Psoas muscle (tissue), 8 donors: ENCODE results near the gene PASK. TPM values are rescaled to one million over a fixed set of nuclear protein-coding genes. Genes with fewer than 3 reads are reported as not detected.
A peak's percentile ranks its signal among the peaks of the same experiment; 100 is the strongest.

Experiments
- ATAC-seq, 4 donors: fragments of 200-7000 bp; cut with Tn5 transposase; one replicate each; pipeline ENCODE4 v1.9.1; 2020; ENCODE audit warnings: moderate library complexity in 3 of 4, mild to moderate bottlenecking in 2 of 4
- DNase-seq, 2 donors: peaks; one replicate each; pipeline ENCODE4 v3.0.0-alpha.2; 2020
- H3K27ac ChIP-seq: fragments of 200-600 bp; one replicate; pipeline ENCODE4 v1.8.0; 2022
- H3K27me3 ChIP-seq, 3 donors: fragments of 200-600 bp in 1 of 3; one replicate each; pipeline versions ENCODE4 v1.6.1 to v1.8.0; 2013 to 2022; ENCODE audit warnings: low read length in 2 of 3, mild to moderate bottlenecking in 2 of 3, moderate library complexity in 1 of 3; ENCODE audit not compliant: insufficient read depth in 3 of 3
- H3K36me3 ChIP-seq, 2 donors: fragments of 200-600 bp in 1 of 2; one replicate each; pipeline versions ENCODE4 v1.6.1 to v1.8.0; 2013 to 2022; ENCODE audit warnings: low read depth in 1 of 2, mild to moderate bottlenecking in 1 of 2, moderate library complexity in 1 of 2; ENCODE audit not compliant: insufficient read depth in 1 of 2
- H3K4me1 ChIP-seq: fragments of 200-600 bp; one replicate; pipeline ENCODE4 v1.8.0; 2022
- H3K4me3 ChIP-seq: fragments of 200-600 bp; one replicate; pipeline ENCODE4 v1.8.0; 2022; ENCODE audit warnings: mild to moderate bottlenecking
- H3K9me3 ChIP-seq: fragments of 200-600 bp; one replicate; pipeline ENCODE4 v1.8.0; 2022
- WGBS, 3 donors: extraction: QIAGEN DNeasy Blood & Tissue Kit; methylation state at CpG; one replicate each; pipeline versions ENCODE4 v1.1.6 to v1.1.7; 2013; 5-methylcytosine and 5-hydroxymethylcytosine counted together
- intact Hi-C, 2 donors: fragments of 100-400 bp; cut with DNase I; formaldehyde crosslinking; loops; one replicate each; pipeline versions ENCODE4 v1.11.0 to v1.14.2; 2022
- polyA plus RNA-seq, 3 donors: library from polyadenylated mRNA; stranded (reverse); fragments of 200-250 nt; gene quantifications; one replicate each; pipeline ENCODE4 v1.2.3, GENCODE V29; 2013
- total RNA-seq, 4 donors: library from RNA; stranded (reverse); fragmentation: NEBNext Ultra II Directional in 2 of 4; extraction: Animal tissue kit (Norgen Biotek cat#: 25700) in 2 of 4; gene quantifications; one replicate each; pipeline versions ENCODE4 v1.2.1 to v1.2.4, GENCODE V29; 2021 to 2023
- TF ChIP-seq, protein P1 (sequence below): fragments of 200-600 bp; IDR thresholded peaks from one replicate; pipeline ENCODE4 v1.8.0; 2022; ENCODE audit warnings: antibody characterized with exemption
- donor health status: healthy with polysubstance abuse.
- donor health status: DM: no; HTN: no; CAD: no; lungs with moderate emphysema.
- donor health status: Bipolar disorder and iron deficiency.
- donor health status: healthy.
- donor health status: DM: yes; HTN: yes; CAD: no.
- donor health status: DM: no; HTN: no; CAD: no.
- donor health status: DM: no; HTN: no; CAD: no.
- donor health status: DM: yes; HTN: yes; CAD: no.

The PASK gene
- total and polyA plus RNA-seq, 7 donors, result 0.41 to 1.9 (median 0.95) TPM

- 0% methylated on average over 22 to 23 of the region's 23 CpGs for WGBS, 3 donors
- H3K27ac ChIP-seq, result peak overlapping the region; percentile 89
- intact Hi-C loops, result loop anchor here in 1 of 2 donors (5.0 kb wide), 1 partner anchor 42 kb away; no protein-coding TSS in a partner anchor
- no peaks in the 10 kb centered on the region for H3K9me3 ChIP-seq
- DNase-seq, result no peak
- TF ChIP-seq, protein P1, sequence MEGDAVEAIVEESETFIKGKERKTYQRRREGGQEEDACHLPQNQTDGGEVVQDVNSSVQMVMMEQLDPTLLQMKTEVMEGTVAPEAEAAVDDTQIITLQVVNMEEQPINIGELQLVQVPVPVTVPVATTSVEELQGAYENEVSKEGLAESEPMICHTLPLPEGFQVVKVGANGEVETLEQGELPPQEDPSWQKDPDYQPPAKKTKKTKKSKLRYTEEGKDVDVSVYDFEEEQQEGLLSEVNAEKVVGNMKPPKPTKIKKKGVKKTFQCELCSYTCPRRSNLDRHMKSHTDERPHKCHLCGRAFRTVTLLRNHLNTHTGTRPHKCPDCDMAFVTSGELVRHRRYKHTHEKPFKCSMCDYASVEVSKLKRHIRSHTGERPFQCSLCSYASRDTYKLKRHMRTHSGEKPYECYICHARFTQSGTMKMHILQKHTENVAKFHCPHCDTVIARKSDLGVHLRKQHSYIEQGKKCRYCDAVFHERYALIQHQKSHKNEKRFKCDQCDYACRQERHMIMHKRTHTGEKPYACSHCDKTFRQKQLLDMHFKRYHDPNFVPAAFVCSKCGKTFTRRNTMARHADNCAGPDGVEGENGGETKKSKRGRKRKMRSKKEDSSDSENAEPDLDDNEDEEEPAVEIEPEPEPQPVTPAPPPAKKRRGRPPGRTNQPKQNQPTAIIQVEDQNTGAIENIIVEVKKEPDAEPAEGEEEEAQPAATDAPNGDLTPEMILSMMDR, result no peak
- peaks cover 0 to 10% of the 10 kb centered on the region in 2 donors for H3K36me3 ChIP-seq
- ATAC-seq, result peak; percentile 11 to 41 (median 14)
- peaks cover 14% of the 10 kb centered on the region for H3K4me1 ChIP-seq
- peaks cover 0 to 4% (median 0%) of the 10 kb centered on the region in 3 donors for H3K27me3 ChIP-seq
- peak overlapping the region; percentile 96 for H3K4me3 ChIP-seq
Measured at GRCh38 chr2:241149675-241149924, 328 bp upstream of the PASK start.

DNA sequence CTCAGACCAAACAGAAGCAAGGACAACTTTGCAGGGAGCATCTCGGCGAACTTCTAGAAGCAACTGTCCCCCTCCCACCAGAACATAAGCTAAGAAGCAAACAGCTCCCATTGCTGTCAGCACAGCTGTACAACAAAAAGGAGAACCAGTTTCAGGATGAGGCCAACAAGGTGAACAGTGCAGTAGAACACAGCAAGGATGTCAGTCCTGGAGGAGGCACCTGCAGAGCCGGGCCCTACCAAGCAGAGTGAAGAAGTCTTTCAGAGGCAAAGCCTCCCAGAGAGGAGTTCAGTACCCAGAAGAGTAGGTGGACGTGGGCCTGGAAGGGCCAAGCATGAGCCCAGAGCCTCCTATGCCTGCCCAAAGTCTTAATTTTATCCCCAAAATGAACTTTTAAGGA lies 1.0 kb downstream of the PASK start:
- Histone ChIP-seq H3K27ac (no peak overlapping the region), H3K36me3 (no peaks in the 10 kb centered on the region), H3K4me3 (peak overlapping the region; percentile 96), H3K27me3 (peaks cover 0 to 4% (median 0%) of the 10 kb centered on the region in 3 donors), H3K4me1 (peaks cover 14% of the 10 kb centered on the region), H3K9me3 (no peaks in the 10 kb centered on the region)
- intact Hi-C loops, result loop anchor here in 1 of 2 donors (5.0 kb wide), 1 partner anchor 41 kb away; no protein-coding TSS in a partner anchor
- ATAC-seq (no peak), DNase-seq (peak in 1 of 2 donors; percentile 4)
- TF ChIP-seq, protein P1, result no peak
- 87 to 92% (median 90%) methylated on average over 4 of the region's 4 CpGs for WGBS, 3 donors

DNA sequence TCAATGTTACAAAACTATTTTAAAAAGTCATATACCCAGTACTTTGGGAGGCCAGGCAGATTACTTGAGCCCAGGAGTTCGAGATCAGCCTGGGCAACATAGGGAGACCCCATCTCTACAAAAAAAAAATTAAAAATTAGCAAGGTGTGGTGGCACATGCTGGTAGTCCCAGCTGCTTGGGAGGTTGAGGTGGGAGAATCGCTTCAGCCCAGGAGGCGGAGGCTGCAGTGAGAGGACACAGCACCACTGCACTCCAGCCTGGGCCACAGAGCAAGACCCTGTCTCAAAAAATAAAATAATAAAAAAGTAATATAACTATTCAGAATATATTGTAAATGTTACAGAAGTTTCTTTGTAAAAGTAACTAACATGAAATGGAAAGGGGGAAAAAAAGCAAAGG lies 1.9 kb downstream of the PASK start:
- ATAC-seq, result no peak
- intact Hi-C loops, result loop anchor here in 1 of 2 donors (5.0 kb wide), 1 partner anchor 40 kb away; no protein-coding TSS in a partner anchor
- Histone ChIP-seq H3K27ac (no peak overlapping the region), H3K36me3 (no peaks in the 10 kb centered on the region), H3K4me1 (peaks cover 14% of the 10 kb centered on the region), H3K9me3 (no peaks in the 10 kb centered on the region), H3K4me3 (no peak overlapping the region), H3K27me3 (peaks cover 0 to 4% (median 0%) of the 10 kb centered on the region in 3 donors)
- TF ChIP-seq, protein P1, result no peak
- DNase-seq, result peak in 1 of 2 donors; percentile 16
- WGBS, 3 donors, result 96 to 97% (median 96%) methylated on average over 3 of the region's 3 CpGs

- Histone ChIP-seq H3K36me3 (no peaks in the 10 kb centered on the region), H3K27me3 (peaks cover 0 to 4% (median 0%) of the 10 kb centered on the region in 3 donors), H3K9me3 (no peaks in the 10 kb centered on the region), H3K27ac (no peak overlapping the region), H3K4me3 (no peak overlapping the region), H3K4me1 (peaks cover 10% of the 10 kb centered on the region)
- 75 to 80% (median 77%) methylated on average over 4 of the region's 4 CpGs for WGBS, 3 donors
- TF ChIP-seq, protein P1, result no peak
- no peak for ATAC-seq
- intact Hi-C loops, result loop anchor here in 1 of 2 donors (5.0 kb wide), 1 partner anchor 39 kb away; no protein-coding TSS in a partner anchor
- no peak for DNase-seq
Measured at GRCh38 chr2:241146286-241146685, 3.0 kb downstream of the PASK start.

DNA sequence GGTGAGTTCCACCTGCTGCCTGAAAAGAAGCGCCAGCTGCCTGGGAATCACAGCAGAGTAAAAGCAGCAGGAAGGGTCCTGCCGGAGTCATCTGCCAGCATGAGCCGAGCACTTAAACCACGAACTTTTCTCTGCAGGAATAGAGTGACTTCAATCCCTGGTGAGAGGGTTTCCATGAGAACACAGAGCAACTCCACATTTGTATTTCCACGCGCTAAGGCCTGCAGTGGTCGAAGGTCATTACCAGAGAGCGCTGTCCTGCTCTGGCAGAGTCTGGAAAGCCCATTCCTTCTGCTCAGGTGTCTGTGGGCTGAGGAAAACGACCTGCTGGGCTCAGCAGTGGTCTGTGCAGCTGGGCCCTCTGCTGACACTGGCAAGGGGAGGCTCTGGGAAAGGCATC lies 6.7 kb downstream of the PASK start:
- Histone ChIP-seq H3K27ac (no peak overlapping the region), H3K36me3 (no peaks in the 10 kb centered on the region), H3K27me3 (peaks cover 0 to under 1% (median 0%) of the 10 kb centered on the region in 3 donors), H3K9me3 (no peaks in the 10 kb centered on the region), H3K4me3 (no peak overlapping the region), H3K4me1 (no peaks in the 10 kb centered on the region)
- 88 to 92% (median 91%) methylated on average over 9 of the region's 9 CpGs for WGBS, 3 donors
- no peak for ATAC-seq
- intact Hi-C loops, result no loop called here
- DNase-seq, result peak in 1 of 2 donors; percentile 15
- TF ChIP-seq, protein P1, result no peak
